Stomach (tissue), 9 donors: Measurements from ENCODE around the gene RPP25. TPM values are rescaled to one million over a fixed set of nuclear protein-coding genes. Genes with fewer than 3 reads are reported as not detected.

ENCODE experiments used
- DNase-seq, 2 donors: peaks; one replicate each; pipeline versions ENCODE4 v3.0.0 to v3.0.0-alpha.2; 2013 to 2019
- H3K27ac ChIP-seq, 5 donors: fragments of 200-600 bp in 4 of 5; sonication (generic) in 4 of 5; one replicate each; pipeline ENCODE4 v1.5.1; 2013 to 2019; ENCODE audit warnings: mild to moderate bottlenecking in 1 of 5, moderate library complexity in 1 of 5
- H3K27me3 ChIP-seq, 3 donors: fragments of 200-600 bp; sonication (generic); one replicate each; pipeline ENCODE4 v1.5.1; 2017 to 2019; ENCODE audit warnings: mixed run types in 1 of 3
- H3K36me3 ChIP-seq, 4 donors: fragments of 200-600 bp; sonication (generic); 1 replicate in 3 of 4; 2 replicates in 1 of 4; pipeline ENCODE4 v1.5.1; 2016 to 2019
- H3K4me1 ChIP-seq, 4 donors: fragments of 200-600 bp; sonication (generic); one replicate each; pipeline ENCODE4 v1.5.1; 2016 to 2019
- H3K4me3 ChIP-seq, 4 donors: fragments of 200-600 bp; sonication (generic) in 3 of 4; one replicate each; pipeline ENCODE4 v1.5.1; 2016 to 2019; ENCODE audit warnings: mild to moderate bottlenecking in 1 of 4
- H3K9me3 ChIP-seq, 4 donors: fragments of 200-600 bp; sonication (generic); one replicate each; pipeline ENCODE4 v1.5.1; 2016 to 2019
- EP300 ChIP-seq: sonication (generic); formaldehyde crosslinking; IDR thresholded peaks from one replicate; pipeline ENCODE4 v1.6.1; 2017; ENCODE audit warnings: antibody characterized with exemption
- POLR2A ChIP-seq, 4 donors: fragments of 450-650 bp; IDR thresholded peaks; one replicate each; pipeline ENCODE4 v1.6.1; 2016; ENCODE audit warnings: antibody characterized with exemption in 4 of 4, control low read depth in 2 of 4, mild to moderate bottlenecking in 1 of 4, moderate library complexity in 1 of 4
- POLR2AphosphoS5 ChIP-seq, 3 donors: sonication (generic); formaldehyde crosslinking; IDR thresholded peaks; one replicate each; pipeline ENCODE4 v1.6.1; 2016; ENCODE audit warnings: antibody characterized with exemption in 3 of 3
- WGBS, 5 donors: extraction: QIAGEN DNeasy Blood & Tissue Kit in 3 of 5; methylation state at CpG; one replicate each; pipeline versions ENCODE4 v1.1.5 to v1.1.7; 2013 to 2018; 5-methylcytosine and 5-hydroxymethylcytosine counted together
- intact Hi-C: fragments of 100-400 bp; cut with DNase I; formaldehyde crosslinking; loops from one replicate; pipeline ENCODE4 v1.15.1; 2023; ENCODE audit warnings: low total_unique reads
- polyA plus RNA-seq, 3 donors: library from polyadenylated mRNA; stranded (reverse); fragments of 200-250 nt; gene quantifications; one replicate each; pipeline ENCODE4 v1.2.3, GENCODE V29; 2013
- total RNA-seq, 5 donors: library from RNA; depleted of rRNA; stranded (reverse); fragments of >200 nt; gene quantifications; one replicate each; pipeline versions ENCODE4 v1.1.0 to v1.2.3, GENCODE V29; 2014 to 2016
- TF ChIP-seq, protein P1 (sequence below), 7 experiments: fragments of 450-650 bp in 4 of 7; fragments of 200-600 bp in 3 of 7; sonication (generic) in 3 of 7; IDR thresholded peaks; one replicate each; pipeline ENCODE4 v1.5.1; 2016 to 2019; ENCODE audit warnings: antibody characterized with exemption in 7 of 7, control low read depth in 2 of 7, mild to moderate bottlenecking in 1 of 7
- donor health status: healthy with polysubstance abuse.
- donor health status: Bipolar disorder and iron deficiency.
- donor health status: healthy.

RPP25 gene
- total and polyA plus RNA-seq, 8 donors, result 2.8 to 59.4 (median 9.0) TPM

DNA sequence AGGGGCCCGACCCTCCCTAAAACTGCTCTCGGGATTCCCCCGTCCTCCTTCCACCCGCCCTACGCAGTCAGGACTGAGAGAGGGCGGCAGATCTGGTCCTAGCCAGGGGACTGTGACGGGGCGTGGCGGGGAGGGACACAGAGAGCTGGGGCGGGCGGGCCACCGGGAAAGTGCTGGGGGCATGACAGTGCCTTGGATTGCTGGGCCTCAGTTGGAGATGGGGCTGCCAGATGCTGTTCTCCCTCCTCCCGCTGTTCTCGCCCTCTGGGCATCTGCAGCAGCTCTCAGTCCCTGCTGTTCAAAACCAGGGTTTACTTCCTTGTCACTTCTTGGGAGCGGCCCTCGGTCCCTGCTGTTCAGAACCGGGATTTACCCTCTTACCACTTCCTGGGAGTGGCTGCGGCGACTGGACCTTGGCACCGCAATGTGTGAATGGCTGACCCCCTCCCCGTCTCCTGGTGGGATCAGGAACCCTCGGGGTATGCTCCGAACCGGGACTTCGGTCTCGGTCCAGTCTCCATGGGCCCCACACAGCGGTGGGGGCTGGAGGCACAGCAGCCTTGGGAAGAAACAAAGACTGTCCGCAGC lies 1.8 kb upstream of the RPP25 start:
- intact Hi-C loops, result no loop called here

GRCh38 chr15:74957476-74958035 lies 984 bp upstream of the RPP25 start:
- intact Hi-C loops, result no loop called here
- H3K27ac ChIP-seq, result peak overlapping the region; percentile 78 to 95 (median 86)
- peaks cover 46 to 68% (median 63%) of the 10 kb centered on the region in 4 donors for H3K4me1 ChIP-seq

More for the DNA sequence above, 1.8 kb upstream of the RPP25 start:
- Histone ChIP-seq H3K36me3 (no peaks in the 10 kb centered on the region), H3K4me1 (peaks cover 46 to 68% (median 63%) of the 10 kb centered on the region in 4 donors), H3K4me3 (peak overlapping the region; percentile 54 to 79 (median 61)), H3K9me3 (no peaks in the 10 kb centered on the region), H3K27me3 (peaks cover 0 to 49% (median 0%) of the 10 kb centered on the region in 3 donors), H3K27ac (peak overlapping the region; percentile 39 to 95 (median 86))
- TF ChIP-seq, protein P1, sequence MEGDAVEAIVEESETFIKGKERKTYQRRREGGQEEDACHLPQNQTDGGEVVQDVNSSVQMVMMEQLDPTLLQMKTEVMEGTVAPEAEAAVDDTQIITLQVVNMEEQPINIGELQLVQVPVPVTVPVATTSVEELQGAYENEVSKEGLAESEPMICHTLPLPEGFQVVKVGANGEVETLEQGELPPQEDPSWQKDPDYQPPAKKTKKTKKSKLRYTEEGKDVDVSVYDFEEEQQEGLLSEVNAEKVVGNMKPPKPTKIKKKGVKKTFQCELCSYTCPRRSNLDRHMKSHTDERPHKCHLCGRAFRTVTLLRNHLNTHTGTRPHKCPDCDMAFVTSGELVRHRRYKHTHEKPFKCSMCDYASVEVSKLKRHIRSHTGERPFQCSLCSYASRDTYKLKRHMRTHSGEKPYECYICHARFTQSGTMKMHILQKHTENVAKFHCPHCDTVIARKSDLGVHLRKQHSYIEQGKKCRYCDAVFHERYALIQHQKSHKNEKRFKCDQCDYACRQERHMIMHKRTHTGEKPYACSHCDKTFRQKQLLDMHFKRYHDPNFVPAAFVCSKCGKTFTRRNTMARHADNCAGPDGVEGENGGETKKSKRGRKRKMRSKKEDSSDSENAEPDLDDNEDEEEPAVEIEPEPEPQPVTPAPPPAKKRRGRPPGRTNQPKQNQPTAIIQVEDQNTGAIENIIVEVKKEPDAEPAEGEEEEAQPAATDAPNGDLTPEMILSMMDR (IDR thresholded peaks at IDR 0.05), result peak in 4 of 7 experiments; percentile 35 to 75 (median 46)
- TF ChIP-seq EP300 (no peak), POLR2AphosphoS5 (IDR thresholded peaks at IDR 0.05) (peak in 2 of 3 donors; percentile 76 to 83), POLR2A (IDR thresholded peaks at IDR 0.05) (peak in 1 of 4 donors; percentile 56)
- peak; percentile 81 to 87 for DNase-seq
- 1 to 3% (median 2%) methylated on average over 18 to 28 of the region's 28 CpGs for WGBS, 5 donors

DNA sequence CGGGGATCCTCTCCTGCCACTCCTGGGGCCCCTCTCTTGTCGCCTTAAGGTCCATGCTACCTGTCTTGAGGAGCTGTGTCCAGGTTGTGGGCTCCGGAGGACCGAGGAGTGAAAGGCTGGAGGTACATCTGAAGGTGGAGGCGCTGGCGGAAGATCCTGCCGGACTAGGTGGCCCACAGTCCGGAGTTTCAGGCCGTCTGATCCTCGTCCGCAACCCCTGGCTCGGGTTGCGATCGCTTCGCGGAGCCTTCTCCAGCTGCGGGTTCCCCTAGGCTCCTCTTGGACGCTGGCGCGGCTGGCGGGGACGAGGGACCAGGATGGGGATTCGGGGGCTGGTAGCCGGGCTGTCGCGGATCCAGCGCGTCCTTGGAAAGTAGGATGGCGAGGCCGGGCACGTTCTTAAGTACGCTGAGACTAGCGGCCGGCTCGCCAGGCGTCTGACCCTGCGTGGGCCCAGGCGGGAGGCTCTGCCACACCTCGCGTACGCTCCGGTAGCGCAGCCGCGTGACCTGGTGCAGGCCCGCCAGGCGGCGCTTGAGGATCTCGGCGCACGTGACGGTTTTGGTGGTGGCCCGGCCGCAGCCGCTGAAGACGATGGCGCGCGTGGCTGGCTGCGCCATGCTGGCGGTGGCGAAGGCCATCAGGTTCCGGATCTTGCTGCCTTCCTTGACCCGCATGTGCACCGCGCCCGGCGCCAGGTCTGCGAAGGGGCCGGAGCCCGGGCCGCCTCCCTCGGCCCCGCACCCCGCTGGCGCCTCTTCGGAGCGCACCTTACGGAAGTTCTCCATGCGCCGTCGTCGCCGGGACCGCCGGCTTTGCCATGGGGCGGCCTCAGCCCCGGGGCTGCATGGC lies 550 bp downstream of the RPP25 start:
- H3K36me3 ChIP-seq, result no peaks in the 10 kb centered on the region
- TF ChIP-seq EP300 (no peak), POLR2AphosphoS5 (IDR thresholded peaks at IDR 0.05) (peak in 2 of 3 donors; percentile 60 to 72), POLR2A (IDR thresholded peaks at IDR 0.05) (no peak)
- TF ChIP-seq, protein P1 (IDR thresholded peaks at IDR 0.05), result peak in 5 of 7 experiments; percentile 11 to 65 (median 38)
- H3K4me3 ChIP-seq, result peak overlapping the region; percentile 54 to 79 (median 61)
- H3K27me3 ChIP-seq, result peaks cover 0 to 49% (median 0%) of the 10 kb centered on the region in 3 donors
- peaks cover 46 to 68% (median 63%) of the 10 kb centered on the region in 4 donors for H3K4me1 ChIP-seq
- intact Hi-C loops, result no loop called here
- WGBS, 5 donors, result 13 to 19% (median 14%) methylated on average over 48 to 88 of the region's 88 CpGs
- H3K27ac ChIP-seq, result peak overlapping the region; percentile 78 to 95 (median 86)
- H3K9me3 ChIP-seq, result no peaks in the 10 kb centered on the region
- peak; percentile 89 to 92 for DNase-seq

More at GRCh38 chr15:74957476-74958035, 984 bp upstream of the RPP25 start:
- 2 to 3% (median 2%) methylated on average over 23 to 28 of the region's 28 CpGs for WGBS, 5 donors
- DNase-seq, result no peak
- H3K4me3 ChIP-seq, result peak overlapping the region; percentile 54 to 79 (median 61)
- H3K9me3 ChIP-seq, result no peaks in the 10 kb centered on the region
- H3K36me3 ChIP-seq, result no peaks in the 10 kb centered on the region
- TF ChIP-seq EP300 (no peak), POLR2A (IDR thresholded peaks at IDR 0.05) (no peak), POLR2AphosphoS5 (IDR thresholded peaks at IDR 0.05) (no peak)
- TF ChIP-seq, protein P1 (IDR thresholded peaks at IDR 0.05), result no peak
- peaks cover 0 to 49% (median 0%) of the 10 kb centered on the region in 3 donors for H3K27me3 ChIP-seq

DNA sequence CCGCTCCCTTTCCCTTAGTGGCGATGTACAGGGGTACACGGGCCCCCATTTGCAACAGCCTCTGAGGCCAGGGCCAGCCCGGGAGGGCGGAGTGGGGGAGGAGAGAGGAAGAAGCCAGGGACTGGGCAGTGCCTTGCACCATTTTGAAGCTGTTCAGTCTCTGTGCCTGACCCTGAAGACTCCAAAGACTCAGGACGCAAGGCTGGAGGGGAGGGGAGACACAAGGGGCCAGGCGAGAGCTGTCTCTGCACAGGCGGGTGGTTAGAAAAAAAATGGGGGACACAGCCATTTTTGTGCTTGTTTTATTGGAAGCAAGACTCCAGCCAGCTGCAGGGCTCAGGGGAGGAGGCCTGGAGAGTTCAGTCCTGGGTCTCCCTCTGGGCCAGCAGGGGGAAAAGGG lies 1.6 kb downstream of the RPP25 start:
- DNase-seq, result peak in 1 of 2 donors; percentile 14
- H3K36me3 ChIP-seq, result no peaks in the 10 kb centered on the region
- 50 to 73% (median 61%) methylated on average over 8 of the region's 8 CpGs for WGBS, 5 donors
- peaks cover 46 to 70% (median 62%) of the 10 kb centered on the region in 4 donors for H3K4me1 ChIP-seq
- TF ChIP-seq, protein P1 (IDR thresholded peaks at IDR 0.05), result no peak
- TF ChIP-seq EP300 (no peak), POLR2A (IDR thresholded peaks at IDR 0.05) (no peak), POLR2AphosphoS5 (IDR thresholded peaks at IDR 0.05) (no peak)
- H3K27ac ChIP-seq, result peak overlapping the region in 2 of 5 donors; percentile 18 to 86
- H3K4me3 ChIP-seq, result peak overlapping the region; percentile 54 to 79 (median 61)
- no peaks in the 10 kb centered on the region for H3K9me3 ChIP-seq
- intact Hi-C loops, result no loop called here
- peaks cover 0 to 44% (median 0%) of the 10 kb centered on the region in 3 donors for H3K27me3 ChIP-seq
